Hepatocyte (in vitro differentiated cells): ENCODE results near the gene HS6ST2. TPM values are rescaled to one million over a fixed set of nuclear protein-coding genes. Genes with fewer than 3 reads are reported as not detected.

ENCODE experiments used
- DNase-seq: peaks from one replicate; pipeline ENCODE4 v3.0.0-alpha.2; 2016; ENCODE audit warnings: low spot score
- H2AFZ ChIP-seq: fragments of 200-600 bp; sonication (generic); 2 replicates; pipeline ENCODE4 v1.6.0; 2016; ENCODE audit warnings: antibody characterized with exemption, mild to moderate bottlenecking
- H3K27ac ChIP-seq: fragments of 200-600 bp; sonication (generic); 2 replicates; pipeline ENCODE4 v1.5.1; 2016; ENCODE audit warnings: mild to moderate bottlenecking
- H3K27me3 ChIP-seq: fragments of 200-600 bp; sonication (generic); 2 replicates; pipeline ENCODE4 v1.6.1; 2016
- H3K36me3 ChIP-seq: fragments of 200-600 bp; sonication (generic); replicated peaks from 2 replicates; pipeline ENCODE4 v1.5.1; 2016; ENCODE audit warnings: low read depth; ENCODE audit not compliant: insufficient read depth
- H3K4me1 ChIP-seq: fragments of 200-600 bp; sonication (generic); 2 replicates; pipeline ENCODE4 v1.5.1; 2016; ENCODE audit warnings: mild to moderate bottlenecking, moderate library complexity; ENCODE audit not compliant: insufficient read depth
- H3K4me2 ChIP-seq: fragments of 200-600 bp; sonication (generic); 2 replicates; pipeline ENCODE4 v1.6.0; 2016
- H3K4me3 ChIP-seq: fragments of 200-600 bp; sonication (generic); 2 replicates; pipeline ENCODE4 v1.5.1; 2016; ENCODE audit warnings: mild to moderate bottlenecking
- H3K79me2 ChIP-seq: fragments of 200-600 bp; sonication (generic); 2 replicates; pipeline ENCODE4 v1.6.0; 2017; ENCODE audit warnings: mild to moderate bottlenecking
- H3K9me2 ChIP-seq: fragments of 200-600 bp; sonication (generic); replicated peaks from 2 replicates; pipeline ENCODE4 v1.6.0; 2017; ENCODE audit warnings: mild to moderate bottlenecking; ENCODE audit not compliant: insufficient read depth
- H3K9me3 ChIP-seq: fragments of 200-600 bp; sonication (generic); 2 replicates; pipeline ENCODE4 v1.5.1; 2016; ENCODE audit warnings: low read depth, mild to moderate bottlenecking
- H4K20me1 ChIP-seq: fragments of 200-600 bp; sonication (generic); 2 replicates; pipeline ENCODE4 v1.6.0; 2016; ENCODE audit warnings: mild to moderate bottlenecking; ENCODE audit not compliant: insufficient read depth, poor library complexity, severe bottlenecking
- CTCF ChIP-seq: fragments of 200-600 bp; sonication (generic); IDR thresholded peaks from 2 replicates; pipeline ENCODE4 v1.5.1; 2016; ENCODE audit warnings: antibody characterized with exemption, mild to moderate bottlenecking; ENCODE audit not compliant: poor library complexity
- EZH2 ChIP-seq: fragments of 200-600 bp; sonication (generic); IDR thresholded peaks from 2 replicates; pipeline ENCODE4 v1.6.1; 2016; ENCODE audit warnings: antibody characterized with exemption, mild to moderate bottlenecking, borderline replicate concordance
- EZH2phosphoT487 ChIP-seq: fragments of 200-600 bp; sonication (generic); IDR thresholded peaks from one replicate; pipeline ENCODE4 v1.6.1; 2018; ENCODE audit warnings: antibody characterized with exemption, mild to moderate bottlenecking, low read depth, moderate library complexity; ENCODE audit not compliant: unreplicated experiment, severe bottlenecking
- whole genome bisulfite sequencing: methylation state at CpG from one replicate; pipeline ENCODE4 v1.1.6; 2016; ENCODE audit warnings: low lambda C conversion rate; ENCODE audit errors: missing lambda C conversion rate; 5-methylcytosine and 5-hydroxymethylcytosine counted together
- polyA plus RNA-seq: library from polyadenylated mRNA; unstranded; fragments of >200 nt; fragmentation: Nextera tagmentation; extraction: Ambion mirVana; gene quantifications from 2 replicates; pipeline ENCODE4 v1.2.1, GENCODE V29; 2016
- total RNA-seq: library from RNA; depleted of rRNA; stranded (reverse); fragments of >200 nt; gene quantifications from 2 replicates; pipeline ENCODE4 v1.2.3, GENCODE V29; 2014

Gene HS6ST2
- total and polyA plus RNA-seq, 2 experiments from 2014 or later, result 17.4 to 21.9 TPM

DNA sequence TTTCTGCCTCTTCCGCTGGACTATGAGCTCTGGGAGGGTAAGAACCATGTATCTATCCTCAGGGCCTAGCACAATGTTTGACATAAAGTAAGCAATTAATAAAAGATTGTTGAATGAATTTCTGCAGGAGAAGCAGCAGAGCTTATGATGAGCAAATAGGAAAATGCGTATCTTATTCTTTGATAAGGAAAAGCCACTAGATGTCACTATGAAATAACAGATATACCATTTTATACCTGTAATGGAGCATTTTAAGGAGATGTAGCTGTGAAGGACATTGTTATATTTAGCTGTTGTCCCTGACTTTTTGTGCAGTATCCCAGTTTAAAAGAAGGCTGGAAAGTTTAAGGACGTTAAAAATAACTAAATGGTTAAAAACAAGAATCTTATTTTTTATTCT lies 322.3 kb downstream of the HS6ST2 start:
- no peaks in the 10 kb centered on the region for H3K4me1 ChIP-seq
- no peaks in the 10 kb centered on the region for H4K20me1 ChIP-seq
- no peak overlapping the region for H3K4me3 ChIP-seq
- H3K9me3 ChIP-seq, result no peaks in the 10 kb centered on the region
- no peaks in the 10 kb centered on the region for H3K9me2 ChIP-seq
- no peaks in the 10 kb centered on the region for H3K27me3 ChIP-seq
- H3K36me3 ChIP-seq, result no peaks in the 10 kb centered on the region
- H2AFZ ChIP-seq, result no peak overlapping the region
- H3K79me2 ChIP-seq, result no peaks in the 10 kb centered on the region
- no peak for DNase-seq
- WGBS, result 53% methylated on average over 3 of the region's 3 CpGs
- no peak overlapping the region for H3K27ac ChIP-seq
- no peak overlapping the region for H3K4me2 ChIP-seq
- TF ChIP-seq EZH2 (no peak), CTCF (peak; percentile 27), EZH2phosphoT487 (no peak)

- no peak overlapping the region for H3K27ac ChIP-seq
- no peak for DNase-seq
- H3K36me3 ChIP-seq, result no peaks in the 10 kb centered on the region
- no peaks in the 10 kb centered on the region for H3K79me2 ChIP-seq
- 31% methylated on average over 1 of the region's 1 CpG for WGBS
- H3K27me3 ChIP-seq, result no peaks in the 10 kb centered on the region
- H3K9me2 ChIP-seq, result no peaks in the 10 kb centered on the region
- H3K9me3 ChIP-seq, result no peaks in the 10 kb centered on the region
- no peak overlapping the region for H2AFZ ChIP-seq
- no peaks in the 10 kb centered on the region for H4K20me1 ChIP-seq
- H3K4me1 ChIP-seq, result no peaks in the 10 kb centered on the region
- no peak overlapping the region for H3K4me3 ChIP-seq
- TF ChIP-seq EZH2, result no peak
- TF ChIP-seq EZH2phosphoT487, result no peak
- no peak for TF ChIP-seq CTCF
- H3K4me2 ChIP-seq, result no peak overlapping the region
Measured at GRCh38 chrX:132634521-132634920, 323.9 kb downstream of the HS6ST2 start.

- no peaks in the 10 kb centered on the region for H3K79me2 ChIP-seq
- no peaks in the 10 kb centered on the region for H3K36me3 ChIP-seq
- no peaks in the 10 kb centered on the region for H4K20me1 ChIP-seq
- peak; percentile 53 for TF ChIP-seq CTCF
- no peak for TF ChIP-seq EZH2
- H3K27me3 ChIP-seq, result no peaks in the 10 kb centered on the region
- no peaks in the 10 kb centered on the region for H3K9me3 ChIP-seq
- no peaks in the 10 kb centered on the region for H3K9me2 ChIP-seq
- no peak overlapping the region for H3K4me3 ChIP-seq
- no peak overlapping the region for H3K4me2 ChIP-seq
- H2AFZ ChIP-seq, result no peak overlapping the region
- no peak overlapping the region for H3K27ac ChIP-seq
- peak; percentile 30 for DNase-seq
- 69% methylated on average over 3 of the region's 3 CpGs for WGBS
- H3K4me1 ChIP-seq, result no peaks in the 10 kb centered on the region
Measured at GRCh38 chrX:132631579-132632232, 326.7 kb downstream of the HS6ST2 start.
